HepG2 (cell line): ENCODE results near the gene TXNRD2. TPM values are rescaled to one million over a fixed set of nuclear protein-coding genes. Genes with fewer than 3 reads are reported as not detected.

Experiments used
- ATF7-NPFF ChIP-seq: sonication (generic); formaldehyde crosslinking; IDR thresholded peaks from 2 replicates; pipeline ENCODE4 v1.8.1; 2023; ENCODE audit warnings: mild to moderate bottlenecking, low read depth, missing genetic modification reagents, moderate library complexity
- EP300 ChIP-seq, 3 experiments: sonication (generic) in 1 of 3; formaldehyde crosslinking in 1 of 3; IDR thresholded peaks; 2 replicates each; pipeline versions ENCODE4 v1.5.1 to v1.6.1; 2011 to 2020; ENCODE audit warnings: low read depth in 2 of 3, low read length in 2 of 3, borderline replicate concordance in 1 of 3, improper control_type of control experiment in 1 of 3, mild to moderate bottlenecking in 1 of 3, missing genetic modification reagents in 1 of 3, moderate library complexity in 1 of 3
- MTA1 ChIP-seq: sonication (generic); formaldehyde crosslinking; IDR thresholded peaks from 2 replicates; pipeline ENCODE4 v1.4.0; 2020; ENCODE audit warnings: missing genetic modification reagents, mild to moderate bottlenecking, borderline replicate concordance
- NCOA2 ChIP-seq: sonication (generic); formaldehyde crosslinking; IDR thresholded peaks from 2 replicates; pipeline ENCODE4 v1.8.0; 2022; ENCODE audit warnings: inconsistent platforms
- NR2C2 ChIP-seq: sonication (generic); formaldehyde crosslinking; IDR thresholded peaks from 2 replicates; pipeline ENCODE4 v1.4.0; 2020; ENCODE audit warnings: missing genetic modification reagents, mild to moderate bottlenecking, moderate library complexity, borderline replicate concordance
- POLR2A ChIP-seq, 2 experiments: IDR thresholded peaks; 2 replicates each; pipeline ENCODE4 v1.6.1; 2011; ENCODE audit warnings: low read depth in 2 of 2, low read length in 2 of 2, mild to moderate bottlenecking in 1 of 2, moderate library complexity in 1 of 2; ENCODE audit not compliant: insufficient read depth in 1 of 2
- SALL2 ChIP-seq: sonication (generic); formaldehyde crosslinking; IDR thresholded peaks from 2 replicates; pipeline ENCODE4 v1.8.1; 2023; ENCODE audit warnings: mild to moderate bottlenecking, missing genetic modification reagents, inconsistent platforms
- SAP130 ChIP-seq: IDR thresholded peaks from 2 replicates; pipeline ENCODE4 v1.6.1; 2016; ENCODE audit warnings: low read depth
- SOX13 ChIP-seq, 3 experiments: fragments of 450-650 bp in 1 of 3; sonication (generic) in 1 of 3; formaldehyde crosslinking in 1 of 3; IDR thresholded peaks in 2 of 3; conservative IDR thresholded peaks in 1 of 3; 2 replicates each; pipeline versions ENCODE4 v1.5.0 to v1.6.1; 2016 to 2020; ENCODE audit warnings: antibody characterized with exemption in 1 of 3, mild to moderate bottlenecking in 1 of 3, missing compliant biosample characterization in 1 of 3, missing genetic modification reagents in 1 of 3, moderate library complexity in 1 of 3
- TBX2 ChIP-seq: sonication (generic); formaldehyde crosslinking; IDR thresholded peaks from 2 replicates; pipeline ENCODE4 v1.5.0; 2020; ENCODE audit warnings: missing genetic modification reagents, mild to moderate bottlenecking, borderline replicate concordance
- TGIF2 ChIP-seq: IDR thresholded peaks from 2 replicates; pipeline ENCODE4 v1.6.1; 2016; ENCODE audit warnings: control low read depth, missing compliant biosample characterization
- THAP11 ChIP-seq: IDR thresholded peaks from 2 replicates; pipeline ENCODE4 v1.6.1; 2016; ENCODE audit warnings: missing biosample characterization, missing genetic modification reagents
- ZBTB3 ChIP-seq: sonication (generic); formaldehyde crosslinking; IDR thresholded peaks from 2 replicates; pipeline ENCODE4 v1.4.0; 2020; ENCODE audit warnings: low read depth, mild to moderate bottlenecking, moderate library complexity, missing genetic modification reagents, borderline replicate concordance
- ZNF501 ChIP-seq: sonication (generic); formaldehyde crosslinking; IDR thresholded peaks from 2 replicates; pipeline ENCODE4 v1.5.1; 2020; ENCODE audit warnings: mild to moderate bottlenecking, moderate library complexity, missing genetic modification reagents
- ZSCAN22 ChIP-seq: sonication (generic); formaldehyde crosslinking; IDR thresholded peaks from 2 replicates; pipeline ENCODE4 v1.4.0; 2020; ENCODE audit warnings: mild to moderate bottlenecking, missing genetic modification reagents
- polyA plus RNA-seq, 8 experiments: library from polyadenylated mRNA; depleted of rRNA in 3 of 8; stranded (reverse) in 7 of 8; unstranded in 1 of 8; fragments of >200 nt; fragmentation: Illumina TruSeq in 4 of 8; extraction: Trizol in 4 of 8; gene quantifications; 2 replicates each; pipeline versions ENCODE4 v1.2.1 to v1.2.3, GENCODE V29; 2011 to 2016; ENCODE audit warnings: low read depth in 4 of 8, missing spikeins in 1 of 8, mixed read lengths in 1 of 8; ENCODE audit not compliant: insufficient read depth in 1 of 8
- total RNA-seq, 5 experiments: library from RNA; depleted of rRNA; stranded (reverse); fragments of >200 nt; fragmentation: Illumina TruSeq; extraction: Trizol; gene quantifications; 2 replicates each; pipeline ENCODE4 v1.2.3, GENCODE V29; 2016; ENCODE audit warnings: low read depth in 1 of 5
- TF ChIP-seq, protein P1 (sequence below): sonication (generic); formaldehyde crosslinking; IDR thresholded peaks from 2 replicates; pipeline ENCODE4 v1.4.0; 2020; ENCODE audit warnings: missing genetic modification reagents
- TF ChIP-seq, protein P2 (sequence below): IDR thresholded peaks from 2 replicates; pipeline ENCODE4 v1.6.1; 2016
- TF ChIP-seq, protein P3 (sequence below): sonication (generic); formaldehyde crosslinking; IDR thresholded peaks from 2 replicates; pipeline ENCODE4 v1.4.0; 2020; ENCODE audit warnings: missing genetic modification reagents
- TF ChIP-seq, protein P4 (sequence below): conservative IDR thresholded peaks from 2 replicates; pipeline ENCODE4 v1.6.1; 2018; ENCODE audit warnings: missing genetic modification reagents

The TXNRD2 gene
- total and polyA plus RNA-seq, 2 of the 13 experiments (the other 11 are each of a cell fraction or from before 2014, with no cell fraction given): 17.5 to 18.6 TPM

DNA sequence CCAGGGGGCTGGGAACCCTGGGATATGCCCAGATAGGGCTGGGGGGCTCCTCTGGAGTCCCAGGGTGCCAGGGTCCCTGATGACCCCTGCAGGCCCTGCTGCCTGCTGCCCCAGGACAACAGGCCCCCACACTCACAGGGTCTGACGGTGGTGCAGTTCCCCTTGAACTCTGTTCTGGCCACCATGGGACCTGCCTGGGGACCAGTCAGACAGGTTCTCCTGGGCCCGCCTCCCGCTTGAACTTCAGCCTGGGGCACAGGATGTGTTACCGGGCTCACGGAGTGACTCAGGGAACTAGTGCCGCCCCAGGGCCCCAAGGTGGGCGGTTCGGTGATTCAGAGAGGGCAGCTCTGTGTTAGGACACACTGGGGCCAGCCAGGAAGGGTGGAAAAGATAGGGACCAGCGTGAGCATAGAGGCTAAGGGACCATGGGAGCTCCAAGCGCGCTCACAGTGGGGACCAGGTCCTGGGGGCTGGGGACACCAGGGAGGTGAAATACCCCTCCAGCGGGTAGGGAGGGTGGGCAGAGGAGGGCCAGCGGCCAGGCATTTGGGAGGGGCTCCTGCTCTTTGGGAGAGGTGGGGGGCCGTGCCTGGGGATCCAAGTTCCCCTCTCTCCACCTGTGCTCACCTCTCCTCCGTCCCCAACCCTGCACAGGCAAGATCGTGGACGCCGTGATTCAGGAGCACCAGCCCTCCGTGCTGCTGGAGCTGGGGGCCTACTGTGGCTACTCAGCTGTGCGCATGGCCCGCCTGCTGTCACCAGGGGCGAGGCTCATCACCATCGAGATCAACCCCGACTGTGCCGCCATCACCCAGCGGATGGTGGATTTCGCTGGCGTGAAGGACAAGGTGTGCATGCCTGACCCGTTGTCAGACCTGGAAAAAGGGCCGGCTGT lies 21.5 kb upstream of the TXNRD2 start (continued):
- TF ChIP-seq NR2C2 (CRISPR knock-in tag): peak; percentile 86
- TF ChIP-seq EP300 (IDR thresholded peaks at IDR 0.05; ENCODE audit: low read depth in 2 of 2, low read length in 2 of 2): peak; percentile 52 to 66; a peak in 2 of 4 replicates
- TF ChIP-seq EP300 (CRISPR knock-in tag; IDR thresholded peaks at IDR 0.05; ENCODE audit: borderline replicate concordance): peak; percentile 66
- TF ChIP-seq ATF7-NPFF (CRISPR knock-in tag): peak; percentile 44; the same call in 1 of the 2 replicates
- peak; percentile 93 for TF ChIP-seq SAP130 (CRISPR knock-in tag)
- TF ChIP-seq, protein P1, sequence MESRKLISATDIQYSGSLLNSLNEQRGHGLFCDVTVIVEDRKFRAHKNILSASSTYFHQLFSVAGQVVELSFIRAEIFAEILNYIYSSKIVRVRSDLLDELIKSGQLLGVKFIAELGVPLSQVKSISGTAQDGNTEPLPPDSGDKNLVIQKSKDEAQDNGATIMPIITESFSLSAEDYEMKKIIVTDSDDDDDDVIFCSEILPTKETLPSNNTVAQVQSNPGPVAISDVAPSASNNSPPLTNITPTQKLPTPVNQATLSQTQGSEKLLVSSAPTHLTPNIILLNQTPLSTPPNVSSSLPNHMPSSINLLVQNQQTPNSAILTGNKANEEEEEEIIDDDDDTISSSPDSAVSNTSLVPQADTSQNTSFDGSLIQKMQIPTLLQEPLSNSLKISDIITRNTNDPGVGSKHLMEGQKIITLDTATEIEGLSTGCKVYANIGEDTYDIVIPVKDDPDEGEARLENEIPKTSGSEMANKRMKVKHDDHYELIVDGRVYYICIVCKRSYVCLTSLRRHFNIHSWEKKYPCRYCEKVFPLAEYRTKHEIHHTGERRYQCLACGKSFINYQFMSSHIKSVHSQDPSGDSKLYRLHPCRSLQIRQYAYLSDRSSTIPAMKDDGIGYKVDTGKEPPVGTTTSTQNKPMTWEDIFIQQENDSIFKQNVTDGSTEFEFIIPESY (CRISPR knock-in tag): peak; percentile 43; the same call in 1 of the 2 replicates
- peak; percentile 60; the same call in 1 of the 2 replicates for TF ChIP-seq MTA1 (CRISPR knock-in tag)
- TF ChIP-seq, protein P2, sequence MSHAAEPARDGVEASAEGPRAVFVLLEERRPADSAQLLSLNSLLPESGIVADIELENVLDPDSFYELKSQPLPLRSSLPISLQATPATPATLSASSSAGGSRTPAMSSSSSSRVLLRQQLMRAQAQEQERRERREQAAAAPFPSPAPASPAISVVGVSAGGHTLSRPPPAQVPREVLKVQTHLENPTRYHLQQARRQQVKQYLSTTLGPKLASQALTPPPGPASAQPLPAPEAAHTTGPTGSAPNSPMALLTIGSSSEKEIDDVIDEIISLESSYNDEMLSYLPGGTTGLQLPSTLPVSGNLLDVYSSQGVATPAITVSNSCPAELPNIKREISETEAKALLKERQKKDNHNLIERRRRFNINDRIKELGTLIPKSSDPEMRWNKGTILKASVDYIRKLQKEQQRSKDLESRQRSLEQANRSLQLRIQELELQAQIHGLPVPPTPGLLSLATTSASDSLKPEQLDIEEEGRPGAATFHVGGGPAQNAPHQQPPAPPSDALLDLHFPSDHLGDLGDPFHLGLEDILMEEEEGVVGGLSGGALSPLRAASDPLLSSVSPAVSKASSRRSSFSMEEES (CRISPR knock-in tag): peak; percentile 38; the same call in 1 of the 2 replicates
- TF ChIP-seq ZSCAN22 (CRISPR knock-in tag): peak; percentile 87; the same call in 1 of the 2 replicates
- TF ChIP-seq NCOA2 (CRISPR knock-in tag): peak; percentile 56
- TF ChIP-seq SOX13 (IDR thresholded peaks at IDR 0.05): no peak
- TF ChIP-seq SOX13 (CRISPR knock-in tag; conservative IDR thresholded peaks at IDR 0.05 in 1 of 2, IDR thresholded peaks at IDR 0.05 in 1 of 2): peak in 1 of 2 experiments; percentile 40; a peak in 1 of 4 replicates
- TF ChIP-seq, protein P3, sequence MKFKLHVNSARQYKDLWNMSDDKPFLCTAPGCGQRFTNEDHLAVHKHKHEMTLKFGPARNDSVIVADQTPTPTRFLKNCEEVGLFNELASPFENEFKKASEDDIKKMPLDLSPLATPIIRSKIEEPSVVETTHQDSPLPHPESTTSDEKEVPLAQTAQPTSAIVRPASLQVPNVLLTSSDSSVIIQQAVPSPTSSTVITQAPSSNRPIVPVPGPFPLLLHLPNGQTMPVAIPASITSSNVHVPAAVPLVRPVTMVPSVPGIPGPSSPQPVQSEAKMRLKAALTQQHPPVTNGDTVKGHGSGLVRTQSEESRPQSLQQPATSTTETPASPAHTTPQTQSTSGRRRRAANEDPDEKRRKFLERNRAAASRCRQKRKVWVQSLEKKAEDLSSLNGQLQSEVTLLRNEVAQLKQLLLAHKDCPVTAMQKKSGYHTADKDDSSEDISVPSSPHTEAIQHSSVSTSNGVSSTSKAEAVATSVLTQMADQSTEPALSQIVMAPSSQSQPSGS (CRISPR knock-in tag): peak; percentile 62
- TF ChIP-seq TBX2 (CRISPR knock-in tag): 0 out of 2 replicates have a peak, but pooled peaks have one; percentile 5
- 0 out of 2 replicates have a peak, but pooled peaks have one; percentile 45 for TF ChIP-seq ZBTB3 (CRISPR knock-in tag)
- TF ChIP-seq TGIF2: peak; percentile 18; the same call in 1 of the 2 replicates
- TF ChIP-seq POLR2A (IDR thresholded peaks at IDR 0.05; ENCODE audit: insufficient read depth in 1 of 2, low read depth in 2 of 2, low read length in 2 of 2): peak; percentile 31 to 66; a peak in 3 of 4 replicates
- TF ChIP-seq, protein P4, sequence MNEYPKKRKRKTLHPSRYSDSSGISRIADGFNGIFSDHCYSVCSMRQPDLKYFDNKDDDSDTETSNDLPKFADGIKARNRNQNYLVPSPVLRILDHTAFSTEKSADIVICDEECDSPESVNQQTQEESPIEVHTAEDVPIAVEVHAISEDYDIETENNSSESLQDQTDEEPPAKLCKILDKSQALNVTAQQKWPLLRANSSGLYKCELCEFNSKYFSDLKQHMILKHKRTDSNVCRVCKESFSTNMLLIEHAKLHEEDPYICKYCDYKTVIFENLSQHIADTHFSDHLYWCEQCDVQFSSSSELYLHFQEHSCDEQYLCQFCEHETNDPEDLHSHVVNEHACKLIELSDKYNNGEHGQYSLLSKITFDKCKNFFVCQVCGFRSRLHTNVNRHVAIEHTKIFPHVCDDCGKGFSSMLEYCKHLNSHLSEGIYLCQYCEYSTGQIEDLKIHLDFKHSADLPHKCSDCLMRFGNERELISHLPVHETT (CRISPR knock-in tag): 0 out of 2 replicates have a peak, but pooled peaks have one; percentile 10
- peak; percentile 59; the same call in 1 of the 2 replicates for TF ChIP-seq ZNF501 (CRISPR knock-in tag)
- TF ChIP-seq THAP11: peak; percentile 55; the same call in 1 of the 2 replicates
- no peak for TF ChIP-seq SALL2 (CRISPR knock-in tag)
